ENCODE data around the gene TDRD6. TPM values are rescaled to one million over a fixed set of nuclear protein-coding genes. Genes with fewer than 3 reads are reported as not detected.

TDRD6 gene
- total and polyA plus RNA-seq, 2 experiments from 2014 or later: 0.14 to 0.24 TPM

DNA sequence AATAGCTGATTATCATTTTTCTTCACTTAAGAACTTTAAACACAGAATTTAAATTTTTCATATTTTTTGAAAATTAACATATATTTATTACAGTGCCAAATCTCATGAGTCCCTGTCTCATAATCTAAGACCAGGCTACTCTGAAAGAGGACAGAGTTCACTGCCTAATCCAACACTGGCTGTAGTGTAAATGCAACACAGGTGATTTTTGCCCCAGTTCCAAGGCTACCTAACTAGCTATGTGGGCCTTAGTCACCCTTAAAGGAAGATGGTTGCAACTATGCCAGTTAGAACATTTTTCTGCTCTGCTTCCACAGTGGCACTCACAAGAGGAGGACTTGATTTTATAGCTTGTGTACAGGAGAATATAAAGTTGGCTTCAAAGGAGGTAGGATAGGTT lies 30.0 kb upstream of the TDRD6 start (continued):
- TF ChIP-seq ZNF114 (CRISPR knock-in tag; IDR thresholded peaks at IDR 0.05) (no peak), NANOG (IDR thresholded peaks at IDR 0.05; ENCODE audit: borderline replicate concordance) (no peak), EZH2phosphoT487 (IDR thresholded peaks at IDR 0.05; ENCODE audit: unreplicated experiment) (no peak), ZNF331 (CRISPR knock-in tag; IDR thresholded peaks at IDR 0.05; ENCODE audit: low read depth) (no peak)

- H3K4me1 ChIP-seq (ENCODE audit: insufficient read depth): no peaks in the 10 kb centered on the region
- H3K4me3 ChIP-seq: no peak overlapping the region
- Mint-ChIP-seq H3K9me3 (no peaks in the 10 kb centered on the region), H3K4me1 (no peaks in the 10 kb centered on the region), H3K36me3 (ENCODE audit: low read depth) (no peaks in the 10 kb centered on the region), H3K27me3 (ENCODE audit: insufficient read depth, low read depth, poor library complexity) (no peaks in the 10 kb centered on the region), H3K27ac (no peak overlapping the region), H3K4me3 (no peak overlapping the region)
- no peaks in the 10 kb centered on the region for H3K79me2 ChIP-seq (replicated peaks; ENCODE audit: insufficient read depth)
- H3K36me3 ChIP-seq (ENCODE audit: insufficient read depth): no peaks in the 10 kb centered on the region; the same call in 1 of the 2 replicates
- no peaks in the 10 kb centered on the region for H3F3A ChIP-seq (replicated peaks; ENCODE audit: low read depth)
- no peaks in the 10 kb centered on the region for H4K20me1 ChIP-seq (replicated peaks; ENCODE audit: insufficient read depth)
- DNase-seq (ENCODE audit: low spot score): no peak
- H3K27me3 ChIP-seq (ENCODE audit: insufficient read depth): no peaks in the 10 kb centered on the region
- H3K4me2 ChIP-seq: no peak overlapping the region
- no peak for ATAC-seq
- TF ChIP-seq STAT1 (IDR thresholded peaks at IDR 0.05; ENCODE audit: unreplicated experiment): no peak
- no peak for TF ChIP-seq ZNF462 (CRISPR knock-in tag; IDR thresholded peaks at IDR 0.05)
- TF ChIP-seq ZNF114 (CRISPR knock-in tag; IDR thresholded peaks at IDR 0.05): no peak
- no peak for TF ChIP-seq CTCF (conservative IDR thresholded peaks at IDR 0.05; ENCODE audit: low read depth in 2 of 2)
- TF ChIP-seq, protein P1, sequence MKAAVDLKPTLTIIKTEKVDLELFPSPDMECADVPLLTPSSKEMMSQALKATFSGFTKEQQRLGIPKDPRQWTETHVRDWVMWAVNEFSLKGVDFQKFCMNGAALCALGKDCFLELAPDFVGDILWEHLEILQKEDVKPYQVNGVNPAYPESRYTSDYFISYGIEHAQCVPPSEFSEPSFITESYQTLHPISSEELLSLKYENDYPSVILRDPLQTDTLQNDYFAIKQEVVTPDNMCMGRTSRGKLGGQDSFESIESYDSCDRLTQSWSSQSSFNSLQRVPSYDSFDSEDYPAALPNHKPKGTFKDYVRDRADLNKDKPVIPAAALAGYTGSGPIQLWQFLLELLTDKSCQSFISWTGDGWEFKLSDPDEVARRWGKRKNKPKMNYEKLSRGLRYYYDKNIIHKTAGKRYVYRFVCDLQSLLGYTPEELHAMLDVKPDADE (IDR thresholded peaks at IDR 0.05): no peak
- TF ChIP-seq EZH2phosphoT487 (IDR thresholded peaks at IDR 0.05; ENCODE audit: unreplicated experiment): no peak
- no peak for TF ChIP-seq POLR2AphosphoS5 (IDR thresholded peaks at IDR 0.05; ENCODE audit: low read depth)
- TF ChIP-seq JUNB (IDR thresholded peaks at IDR 0.05; ENCODE audit: unreplicated experiment): no peak
- TF ChIP-seq EZH2 (IDR thresholded peaks at IDR 0.05; ENCODE audit: low read depth, unreplicated experiment): no peak
- no peak for TF ChIP-seq CREB1 (CRISPR knock-in tag; IDR thresholded peaks at IDR 0.05; ENCODE audit: low read depth)
- TF ChIP-seq NANOG (IDR thresholded peaks at IDR 0.05; ENCODE audit: borderline replicate concordance): no peak
- no peak overlapping the region for H2AFZ ChIP-seq
- H3K9me2 ChIP-seq (ENCODE audit: insufficient read depth): no peaks in the 10 kb centered on the region
- no peak overlapping the region for H3K27ac ChIP-seq (ENCODE audit: low read depth)
These were observed 26.2 kb upstream of the TDRD6 start for GRCh38 chr6:46661483-46661882.

Data from GM23338 (cell line).